Bronchial epithelial cell (primary cell): ENCODE measurements around the gene FBXO36. TPM values are rescaled to one million over a fixed set of nuclear protein-coding genes. Genes with fewer than 3 reads are reported as not detected.

Experiments
- DNase-seq: peaks from one replicate; pipeline ENCODE4 v3.0.0-alpha.2; 2010; ENCODE audit warnings: low read depth
- FAIRE-seq: peaks from 2 replicates; lab custom pipeline; 2011; peaks lifted over from hg19 to GRCh38; lab: Jason Lieb, UNC
- H3K27me3 ChIP-seq: 2 replicates; pipeline ENCODE4 v1.5.1; 2011; ENCODE audit warnings: low read length; ENCODE audit not compliant: control insufficient read depth, insufficient read depth
- H3K36me3 ChIP-seq: 2 replicates; pipeline ENCODE4 v1.5.1; 2011; ENCODE audit warnings: low read length; ENCODE audit not compliant: control insufficient read depth, insufficient read depth
- H3K4me3 ChIP-seq: 2 replicates; pipeline ENCODE4 v1.5.1; 2011; ENCODE audit warnings: mild to moderate bottlenecking, low read depth, low read length, control low read depth
- CTCF ChIP-seq: IDR thresholded peaks from 2 replicates; pipeline ENCODE4 v1.5.1; 2011; ENCODE audit warnings: mild to moderate bottlenecking, moderate library complexity, low read length, control low read depth, inconsistent platforms; ENCODE audit not compliant: insufficient read depth, severe bottlenecking
- total RNA-seq: library from RNA; depleted of rRNA; stranded (reverse); fragments of >200 nt; gene quantifications from 2 replicates; pipeline ENCODE4 v1.2.1, GENCODE V29; 2014

Gene FBXO36
- total RNA-seq, 1 donor from 2014 or later: 3.4 TPM

- Histone ChIP-seq H3K27me3 (no peaks in the 10 kb centered on the region), H3K4me3 (no peak overlapping the region), H3K36me3 (no peaks in the 10 kb centered on the region)
- no peak for TF ChIP-seq CTCF
- DNase-seq (no peak), FAIRE-seq (no peak)
Measured at GRCh38 chr2:230046491-230046890, 124.2 kb downstream of the FBXO36 start.

GRCh38 chr2:230048010-230048671 lies 125.8 kb downstream of the FBXO36 start:
- Histone ChIP-seq H3K36me3 (no peaks in the 10 kb centered on the region), H3K27me3 (no peaks in the 10 kb centered on the region), H3K4me3 (no peak overlapping the region)
- DNase-seq (peak; percentile 84), FAIRE-seq (no peak)
- no peak for TF ChIP-seq CTCF

- H3K36me3 ChIP-seq: no peaks in the 10 kb centered on the region
- no peaks in the 10 kb centered on the region for H3K27me3 ChIP-seq
- DNase-seq (no peak), FAIRE-seq (no peak)
- no peak overlapping the region for H3K4me3 ChIP-seq
- TF ChIP-seq CTCF: no peak
Measured at GRCh38 chr2:230050136-230050535, 127.8 kb downstream of the FBXO36 start.

GRCh38 chr2:230052299-230052698 lies 130.0 kb downstream of the FBXO36 start:
- FAIRE-seq (no peak), DNase-seq (no peak)
- H3K27me3 ChIP-seq: no peaks in the 10 kb centered on the region
- no peaks in the 10 kb centered on the region for H3K36me3 ChIP-seq
- TF ChIP-seq CTCF: no peak
- H3K4me3 ChIP-seq: no peak overlapping the region

- FAIRE-seq (no peak), DNase-seq (peak; percentile 86)
- H3K4me3 ChIP-seq: no peak overlapping the region
- H3K27me3 ChIP-seq: no peaks in the 10 kb centered on the region
- TF ChIP-seq CTCF: no peak
- H3K36me3 ChIP-seq: no peaks in the 10 kb centered on the region
Measured at GRCh38 chr2:230053753-230054478, 131.6 kb downstream of the FBXO36 start.
